ENCODE results near the gene CHAT. TPM values are rescaled to one million over a fixed set of nuclear protein-coding genes. Genes with fewer than 3 reads are reported as not detected.
"Not testable (repeated sequence)": the region's sequence is repeated elsewhere in the genome, so short reads cannot be mapped to it uniquely, and the experiment has no call there.

Gene CHAT
- total RNA-seq, 1 experiment from 2014 or later, result not detected

DNA sequence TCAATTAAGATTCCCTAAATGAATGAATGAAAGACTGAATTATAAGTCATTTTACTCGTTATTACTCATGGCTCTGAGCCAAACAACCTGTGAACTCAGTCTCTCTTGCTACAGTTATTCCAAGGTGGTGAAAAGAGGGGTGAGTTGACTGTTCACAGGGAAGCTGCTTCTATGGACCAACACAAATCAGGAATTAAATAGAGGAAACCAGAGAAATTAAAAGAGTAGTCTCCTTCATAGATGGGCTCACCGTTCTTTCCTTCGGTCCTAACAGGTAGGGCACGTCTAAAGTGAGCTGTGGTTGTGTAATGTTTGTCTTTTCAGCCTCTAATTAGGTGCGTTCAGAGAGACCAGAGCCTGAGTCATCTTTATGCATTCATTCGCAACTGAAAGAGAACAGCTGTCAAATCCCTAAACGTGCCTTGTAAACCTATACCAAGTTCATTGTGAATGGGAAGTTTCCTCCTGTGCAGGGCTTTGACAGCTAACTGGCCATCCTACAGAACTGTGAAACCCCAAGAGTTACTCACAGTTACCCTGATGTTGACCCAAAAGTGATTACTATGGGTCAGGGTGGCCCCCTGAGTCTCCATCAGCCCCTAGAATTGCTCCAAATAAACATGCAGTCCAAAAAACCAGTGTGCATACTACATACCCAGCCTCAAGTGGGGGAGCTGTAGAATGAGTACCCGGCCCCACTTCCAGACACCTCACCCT, 47.5 kb downstream of the CHAT start:
- in situ Hi-C loops (cut with HindIII; ENCODE audit: low pct_unique_long_range_greater_than_20kb, low sequenced_read_pairs), result no loop called here
- DNase-seq (ENCODE audit: low read depth), result no peak

GRCh38 chr10:49662169-49662830, 48.5 kb downstream of the CHAT start:
- no peak for DNase-seq (ENCODE audit: low read depth)
- in situ Hi-C loops (cut with HindIII; ENCODE audit: low pct_unique_long_range_greater_than_20kb, low sequenced_read_pairs), result no loop called here

DNA sequence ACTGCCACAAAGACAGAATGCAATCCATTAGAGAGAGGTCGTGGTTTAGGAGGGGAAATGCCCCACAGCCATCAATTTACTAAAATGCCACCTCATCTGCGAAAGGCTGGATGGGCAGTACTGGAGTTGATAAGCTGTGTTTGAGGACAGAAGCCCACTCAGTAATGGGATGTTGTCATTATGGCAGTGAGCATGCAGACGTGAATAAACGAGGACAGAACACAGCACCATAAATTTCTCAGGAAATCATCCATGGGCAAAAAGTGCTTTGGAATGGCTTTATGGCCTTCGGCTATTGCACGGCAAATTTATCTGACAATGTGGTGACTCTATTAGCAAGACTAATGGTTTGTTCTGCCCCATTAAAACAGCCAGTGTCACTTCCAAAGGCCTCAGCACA, 49.8 kb downstream of the CHAT start:
- in situ Hi-C loops (cut with HindIII; ENCODE audit: low pct_unique_long_range_greater_than_20kb, low sequenced_read_pairs), result no loop called here
- DNase-seq (ENCODE audit: low read depth), result no peak

DNA sequence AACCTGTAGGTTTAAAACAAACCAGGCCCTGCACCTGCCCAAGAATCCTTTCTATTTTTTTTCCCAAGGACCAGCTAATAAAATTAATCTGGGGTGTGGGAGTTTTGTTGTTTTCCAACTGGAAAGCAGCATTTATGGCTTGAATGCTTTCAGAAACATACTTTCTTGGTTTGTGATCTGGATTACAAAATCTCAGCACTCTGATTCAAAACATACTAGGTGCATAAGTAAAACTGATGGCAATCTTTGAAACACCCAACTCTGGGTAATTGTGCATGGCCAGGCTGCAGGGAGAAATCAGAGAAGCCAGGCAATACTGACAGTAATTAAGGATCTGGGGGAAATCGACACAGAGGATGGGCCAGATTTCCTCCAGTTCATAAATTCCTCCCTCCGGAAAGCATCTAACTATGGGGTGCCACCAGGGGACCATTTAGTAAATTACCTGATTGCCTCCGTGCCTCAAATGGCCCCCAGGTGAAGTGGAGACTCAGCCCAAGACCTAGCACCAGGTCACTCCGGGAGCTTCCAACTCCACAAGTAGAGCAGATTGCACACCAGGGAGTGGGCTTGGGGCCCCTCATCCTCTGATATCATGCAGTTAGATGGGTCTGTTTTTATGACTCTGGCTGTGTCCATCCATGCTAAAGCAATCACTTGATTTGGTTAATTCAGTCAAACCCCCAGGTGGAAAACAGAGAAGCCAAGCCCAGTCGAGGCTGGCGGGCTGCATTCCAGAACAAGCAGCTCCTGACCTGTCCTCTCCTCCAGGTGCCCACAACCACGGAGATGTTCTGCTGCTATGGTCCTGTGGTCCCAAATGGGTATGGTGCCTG, 50.4 kb downstream of the CHAT start:
- DNase-seq (ENCODE audit: low read depth), result no peak
- in situ Hi-C loops (cut with HindIII; ENCODE audit: low pct_unique_long_range_greater_than_20kb, low sequenced_read_pairs), result no loop called here

- in situ Hi-C loops (cut with HindIII; ENCODE audit: low pct_unique_long_range_greater_than_20kb, low sequenced_read_pairs), result no loop called here
- no peak for DNase-seq (ENCODE audit: low read depth)
These were observed 51.1 kb downstream of the CHAT start for GRCh38 chr10:49664842-49665355.

- no peak for DNase-seq (ENCODE audit: low read depth)
- in situ Hi-C loops (cut with HindIII; ENCODE audit: low pct_unique_long_range_greater_than_20kb, low sequenced_read_pairs), result no loop called here
These were observed 52.3 kb downstream of the CHAT start for GRCh38 chr10:49666054-49666615.

- DNase-seq (ENCODE audit: low read depth), result no peak
- in situ Hi-C loops (cut with HindIII; ENCODE audit: low pct_unique_long_range_greater_than_20kb, low sequenced_read_pairs), result no loop called here
These were observed 52.8 kb downstream of the CHAT start for GRCh38 chr10:49666685-49667084.

DNA sequence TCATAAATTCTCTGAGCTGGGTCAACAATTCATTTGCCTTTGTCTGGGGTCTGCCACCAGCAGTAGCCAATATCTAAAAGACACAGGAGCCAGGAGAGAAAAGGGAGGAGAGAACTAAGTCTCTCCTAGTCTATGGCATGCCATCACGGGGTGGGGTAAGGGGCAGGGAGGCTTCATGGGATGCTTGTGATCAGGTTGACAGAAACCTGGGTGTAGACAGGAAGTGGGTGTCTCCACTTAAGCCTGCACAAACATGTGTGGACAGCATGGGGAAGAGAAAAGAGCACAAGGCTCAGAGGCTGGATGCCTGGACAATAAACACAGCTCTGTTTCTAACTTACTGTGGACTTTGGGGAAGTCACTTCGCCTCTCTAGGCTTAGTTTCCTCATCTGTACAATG, 54.2 kb downstream of the CHAT start:
- in situ Hi-C loops (cut with HindIII; ENCODE audit: low pct_unique_long_range_greater_than_20kb, low sequenced_read_pairs), result no loop called here
- no peak for DNase-seq (ENCODE audit: low read depth)

DNA sequence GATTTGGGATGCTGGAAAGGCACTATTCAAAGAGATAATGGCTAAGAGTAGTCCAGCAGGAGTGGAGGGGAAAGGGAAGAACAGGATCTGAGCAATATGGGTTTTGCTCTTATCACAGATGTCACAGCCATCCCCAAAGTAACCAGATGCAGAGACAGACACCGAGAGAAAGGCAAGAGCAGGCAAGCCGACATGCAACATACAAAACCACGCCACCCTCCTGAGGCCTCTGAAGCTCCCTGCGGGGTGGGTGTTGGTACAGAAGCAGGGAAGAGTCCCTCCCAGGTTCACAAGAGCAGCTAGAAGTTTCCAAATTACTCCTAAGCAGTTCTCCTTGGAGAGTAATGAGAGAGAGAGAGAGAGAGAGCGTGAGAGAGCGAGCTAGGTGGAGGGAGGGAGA, 54.8 kb downstream of the CHAT start:
- DNase-seq (ENCODE audit: low read depth), result no peak
- in situ Hi-C loops (cut with HindIII; ENCODE audit: low pct_unique_long_range_greater_than_20kb, low sequenced_read_pairs), result no loop called here

DNA sequence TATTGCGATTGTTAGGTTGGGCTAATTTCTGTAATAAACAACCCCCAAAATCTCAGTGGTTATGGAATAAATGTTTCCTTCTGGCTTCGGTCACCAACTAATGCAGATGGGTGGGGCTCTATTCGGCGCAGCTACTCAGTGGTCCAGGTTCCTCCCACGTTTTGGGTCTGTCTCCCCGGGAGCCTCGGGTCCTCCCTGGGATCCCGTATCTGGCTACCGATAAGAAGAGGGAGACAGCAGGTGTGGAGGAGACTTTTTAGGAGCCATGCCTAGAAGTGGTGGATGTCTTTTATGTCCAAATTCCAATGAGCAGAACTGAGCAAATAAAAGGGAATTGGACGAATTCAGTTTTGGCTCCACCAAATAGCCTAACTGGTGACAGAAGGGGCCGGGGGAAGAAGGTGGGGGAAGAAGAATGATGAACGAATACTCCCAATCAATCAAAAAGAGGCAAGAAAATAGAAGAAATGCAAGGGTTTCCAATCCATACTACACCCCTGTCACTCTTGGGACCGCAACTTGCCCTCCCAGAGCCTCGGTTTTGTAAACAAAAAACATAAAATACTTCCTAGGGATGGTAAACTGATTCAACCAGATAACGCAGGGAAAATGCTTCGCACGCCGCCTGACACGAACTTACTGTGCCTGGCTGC, 65.1 kb downstream of the CHAT start:
- in situ Hi-C loops (cut with HindIII; ENCODE audit: low pct_unique_long_range_greater_than_20kb, low sequenced_read_pairs), result no loop called here
- no peak for DNase-seq (ENCODE audit: low read depth)

DNA sequence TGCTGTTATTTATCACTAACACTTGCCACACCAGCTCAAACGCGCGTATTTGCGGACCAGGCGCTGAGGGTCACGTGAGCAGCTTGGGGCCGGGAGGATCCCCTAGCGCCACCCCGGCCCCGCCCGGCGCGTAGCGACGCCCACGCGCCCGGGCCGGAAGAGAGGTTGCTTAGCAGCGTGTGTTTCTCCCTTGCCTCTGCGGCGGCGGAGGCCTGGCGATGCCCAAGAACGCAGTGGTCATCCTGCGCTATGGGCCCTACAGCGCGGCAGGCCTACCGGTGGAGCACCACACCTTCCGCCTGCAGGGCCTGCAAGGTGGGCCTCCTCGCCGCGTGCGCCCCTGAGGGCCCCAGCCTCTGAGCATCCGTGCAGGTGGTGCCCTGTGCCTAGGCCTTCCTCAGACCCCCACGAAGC, 65.7 kb downstream of the CHAT start, which contains the start of gene C10orf53:
C10orf53 (plus strand) TSS at position 172 of the 414 bp plus-strand sequence; CDS start at position 219, 47 bp downstream.
- in situ Hi-C loops (cut with HindIII; ENCODE audit: low pct_unique_long_range_greater_than_20kb, low sequenced_read_pairs), result no loop called here
- peak; percentile 54 for DNase-seq (ENCODE audit: low read depth)

DNA sequence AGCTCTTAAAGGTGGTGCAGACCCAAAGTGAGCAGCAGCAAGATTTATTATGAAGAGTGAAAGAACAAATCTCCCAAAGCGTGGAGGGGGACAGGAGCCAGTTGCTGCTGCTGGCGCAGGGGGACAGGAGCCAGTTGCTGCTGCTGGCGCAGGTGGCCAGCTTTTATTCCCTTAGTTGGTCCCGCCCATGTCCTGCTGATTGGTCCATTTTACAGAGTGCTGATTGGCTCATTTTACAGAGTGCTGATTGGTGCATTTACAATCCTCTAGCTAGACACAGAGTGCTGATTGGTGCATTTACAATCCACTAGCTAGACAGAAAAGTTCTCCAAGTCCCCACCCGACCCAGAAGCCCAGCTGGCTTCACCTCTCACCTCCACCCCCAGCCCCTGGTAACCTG, 68.6 kb downstream of the CHAT start:
- in situ Hi-C loops (cut with HindIII; ENCODE audit: low pct_unique_long_range_greater_than_20kb, low sequenced_read_pairs); DNase-seq (ENCODE audit: low read depth): not testable (repeated sequence)

DNA sequence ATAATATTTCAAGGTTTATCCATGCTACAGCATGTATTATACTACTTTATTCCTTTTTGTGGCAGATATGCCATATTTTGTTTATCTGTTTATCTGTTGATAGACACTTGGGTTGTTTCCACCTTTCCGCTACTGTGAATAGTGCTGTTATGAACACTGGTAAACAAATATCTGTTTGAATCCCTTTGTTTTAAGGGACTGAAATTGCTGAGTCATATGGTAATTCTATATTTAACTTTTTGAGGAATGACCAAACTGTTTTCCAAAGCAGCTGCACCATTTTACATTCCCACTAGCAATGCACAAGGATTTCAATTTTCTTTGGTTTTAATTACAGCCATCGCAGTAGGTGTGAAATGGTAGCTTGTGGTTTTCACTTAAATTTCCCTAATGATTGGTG, 69.0 kb downstream of the CHAT start:
- no peak for DNase-seq (ENCODE audit: low read depth)
- in situ Hi-C loops (cut with HindIII; ENCODE audit: low pct_unique_long_range_greater_than_20kb, low sequenced_read_pairs), result no loop called here

GRCh38 chr10:49686651-49687050, 72.8 kb downstream of the CHAT start:
- in situ Hi-C loops (cut with HindIII; ENCODE audit: low pct_unique_long_range_greater_than_20kb, low sequenced_read_pairs), result no loop called here
- DNase-seq (ENCODE audit: low read depth), result no peak

- in situ Hi-C loops (cut with HindIII; ENCODE audit: low pct_unique_long_range_greater_than_20kb, low sequenced_read_pairs), result no loop called here
- no peak for DNase-seq (ENCODE audit: low read depth)
These were observed 74.5 kb downstream of the CHAT start for GRCh38 chr10:49688261-49688846.

DNA sequence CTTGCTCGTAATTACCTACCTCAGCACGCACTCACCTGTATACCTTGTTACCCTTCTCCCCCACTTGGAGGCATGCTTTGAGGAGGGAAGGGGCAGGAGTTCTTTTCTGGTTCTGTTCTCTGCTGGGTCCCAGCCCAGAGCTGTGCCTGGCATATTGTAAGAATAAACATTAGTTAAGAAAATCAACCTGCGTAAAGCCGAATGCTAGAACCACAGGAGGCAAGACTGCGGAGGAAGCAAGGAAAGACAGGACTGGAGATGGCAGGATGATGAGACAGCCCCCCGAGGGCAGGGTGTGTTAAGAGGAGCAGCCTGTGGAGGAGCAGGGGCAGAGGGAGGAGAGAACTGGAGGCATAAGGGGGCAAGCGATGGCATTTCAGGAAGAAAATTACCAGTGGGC, 75.1 kb downstream of the CHAT start:
- in situ Hi-C loops (cut with HindIII; ENCODE audit: low pct_unique_long_range_greater_than_20kb, low sequenced_read_pairs), result no loop called here
- DNase-seq (ENCODE audit: low read depth), result no peak

- in situ Hi-C loops (cut with HindIII; ENCODE audit: low pct_unique_long_range_greater_than_20kb, low sequenced_read_pairs), result no loop called here
- DNase-seq (ENCODE audit: low read depth), result no peak
These were observed 76.2 kb downstream of the CHAT start for GRCh38 chr10:49689882-49690510.

Data from Caki2 (cell line).